Sigmoid colon (tissue), 7 donors: Measurements from ENCODE around the gene EMILIN1. TPM values are rescaled to one million over a fixed set of nuclear protein-coding genes. Genes with fewer than 3 reads are reported as not detected.
"Not testable (repeated sequence)": the region's sequence is repeated elsewhere in the genome, so short reads cannot be mapped to it uniquely, and the experiment has no call there.

ENCODE experiments used
- DNase-seq: peaks from one replicate; pipeline ENCODE4 v3.0.0-alpha.2; 2019
- H3K27ac ChIP-seq, 4 donors: fragments of 200-600 bp; sonication (generic); one replicate each; pipeline ENCODE4 v1.5.1; 2016 to 2019; ENCODE audit warnings: mild to moderate bottlenecking in 1 of 4
- H3K27me3 ChIP-seq, 3 donors: fragments of 200-600 bp; sonication (generic); one replicate each; pipeline ENCODE4 v1.5.1; 2019; ENCODE audit warnings: mild to moderate bottlenecking in 1 of 3
- H3K36me3 ChIP-seq, 4 donors: fragments of 200-600 bp; sonication (generic); one replicate each; pipeline ENCODE4 v1.5.1; 2016 to 2019
- H3K4me1 ChIP-seq, 4 donors: fragments of 200-600 bp; sonication (generic); one replicate each; pipeline ENCODE4 v1.5.1; 2017 to 2019
- H3K4me3 ChIP-seq, 4 donors: fragments of 200-600 bp; sonication (generic); one replicate each; pipeline ENCODE4 v1.5.1; 2017 to 2019; ENCODE audit warnings: mild to moderate bottlenecking in 2 of 4, moderate library complexity in 1 of 4
- H3K9me3 ChIP-seq, 4 donors: fragments of 200-600 bp in 3 of 4; sonication (generic) in 3 of 4; one replicate each; pipeline versions ENCODE4 v1.5.1 to v1.6.1; 2013 to 2019
- EP300 ChIP-seq, 4 donors: sonication (generic); formaldehyde crosslinking; IDR thresholded peaks; one replicate each; pipeline ENCODE4 v1.6.1; 2017; ENCODE audit warnings: antibody characterized with exemption in 4 of 4
- POLR2A ChIP-seq, 2 donors: fragments of 450-650 bp; IDR thresholded peaks; one replicate each; pipeline ENCODE4 v1.6.1; 2016; ENCODE audit warnings: antibody characterized with exemption in 2 of 2, mild to moderate bottlenecking in 2 of 2, moderate library complexity in 2 of 2
- POLR2AphosphoS5 ChIP-seq, 4 donors: sonication (generic); formaldehyde crosslinking; IDR thresholded peaks; one replicate each; pipeline ENCODE4 v1.6.1; 2017; ENCODE audit warnings: antibody characterized with exemption in 4 of 4
- WGBS, 2 donors: extraction: QIAGEN DNeasy Blood & Tissue Kit; methylation state at CpG; one replicate each; pipeline ENCODE4 v1.1.7; 2013; 5-methylcytosine and 5-hydroxymethylcytosine counted together
- intact Hi-C: fragments of 100-400 bp; cut with DNase I; formaldehyde crosslinking; loops from one replicate; pipeline ENCODE4 v1.15.1; 2023
- polyA plus RNA-seq, 3 donors: library from polyadenylated mRNA; stranded (reverse); fragments of 200-250 nt; gene quantifications; one replicate each; pipeline ENCODE4 v1.2.3, GENCODE V29; 2013
- total RNA-seq, 4 donors: library from RNA; depleted of rRNA; stranded (reverse); fragments of >200 nt; gene quantifications; one replicate each; pipeline ENCODE4 v1.1.0, GENCODE V29; 2016
- TF ChIP-seq, protein P1 (sequence below), 4 experiments: fragments of 450-650 bp in 3 of 4; fragments of 200-600 bp in 1 of 4; IDR thresholded peaks; one replicate each; pipeline ENCODE4 v1.5.1; 2016 to 2019; ENCODE audit warnings: antibody characterized with exemption in 4 of 4, mild to moderate bottlenecking in 3 of 4, moderate library complexity in 2 of 4
- donor health status: healthy with polysubstance abuse.
- donor health status: Bipolar disorder and iron deficiency.
- donor health status: healthy.

The EMILIN1 gene
- total and polyA plus RNA-seq, 7 donors, result 4.8 to 350 (median 156) TPM

DNA sequence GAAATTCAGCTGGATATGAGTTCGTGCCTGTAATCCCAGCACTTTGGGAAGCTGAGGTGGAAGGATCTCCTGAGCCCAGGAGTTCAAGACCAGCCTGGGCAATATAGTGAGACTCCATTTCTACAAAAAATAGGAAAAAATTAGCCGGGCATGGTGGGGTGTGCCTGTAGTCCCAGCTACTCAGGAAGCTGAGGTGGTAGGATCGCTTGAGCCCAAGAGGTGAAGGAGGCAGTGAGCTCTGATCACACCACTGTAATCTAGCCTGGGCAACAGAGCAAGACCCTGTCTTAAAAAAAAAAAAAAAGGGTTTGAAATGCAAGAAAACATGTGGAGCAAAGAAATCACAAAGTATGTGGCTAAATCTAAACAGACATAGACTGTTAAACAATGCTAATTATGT, 30.7 kb downstream of the EMILIN1 start:
- Histone ChIP-seq H3K4me1 (no peaks in the 10 kb centered on the region), H3K9me3 (no peaks in the 10 kb centered on the region), H3K36me3 (no peaks in the 10 kb centered on the region), H3K27me3 (peaks cover 0 to 23% (median 0%) of the 10 kb centered on the region in 3 donors), H3K27ac (no peak overlapping the region), H3K4me3 (no peak overlapping the region)
- no peak for TF ChIP-seq POLR2A (IDR thresholded peaks at IDR 0.05)
- TF ChIP-seq EP300 (IDR thresholded peaks at IDR 0.05), result no peak
- TF ChIP-seq, protein P1, sequence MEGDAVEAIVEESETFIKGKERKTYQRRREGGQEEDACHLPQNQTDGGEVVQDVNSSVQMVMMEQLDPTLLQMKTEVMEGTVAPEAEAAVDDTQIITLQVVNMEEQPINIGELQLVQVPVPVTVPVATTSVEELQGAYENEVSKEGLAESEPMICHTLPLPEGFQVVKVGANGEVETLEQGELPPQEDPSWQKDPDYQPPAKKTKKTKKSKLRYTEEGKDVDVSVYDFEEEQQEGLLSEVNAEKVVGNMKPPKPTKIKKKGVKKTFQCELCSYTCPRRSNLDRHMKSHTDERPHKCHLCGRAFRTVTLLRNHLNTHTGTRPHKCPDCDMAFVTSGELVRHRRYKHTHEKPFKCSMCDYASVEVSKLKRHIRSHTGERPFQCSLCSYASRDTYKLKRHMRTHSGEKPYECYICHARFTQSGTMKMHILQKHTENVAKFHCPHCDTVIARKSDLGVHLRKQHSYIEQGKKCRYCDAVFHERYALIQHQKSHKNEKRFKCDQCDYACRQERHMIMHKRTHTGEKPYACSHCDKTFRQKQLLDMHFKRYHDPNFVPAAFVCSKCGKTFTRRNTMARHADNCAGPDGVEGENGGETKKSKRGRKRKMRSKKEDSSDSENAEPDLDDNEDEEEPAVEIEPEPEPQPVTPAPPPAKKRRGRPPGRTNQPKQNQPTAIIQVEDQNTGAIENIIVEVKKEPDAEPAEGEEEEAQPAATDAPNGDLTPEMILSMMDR (IDR thresholded peaks at IDR 0.05), result no peak
- no peak for TF ChIP-seq POLR2AphosphoS5 (IDR thresholded peaks at IDR 0.05)
- DNase-seq, result no peak
- WGBS, 2 donors, result 92 to 96% methylated on average over 3 of the region's 3 CpGs
- intact Hi-C loops, result no loop called here

DNA sequence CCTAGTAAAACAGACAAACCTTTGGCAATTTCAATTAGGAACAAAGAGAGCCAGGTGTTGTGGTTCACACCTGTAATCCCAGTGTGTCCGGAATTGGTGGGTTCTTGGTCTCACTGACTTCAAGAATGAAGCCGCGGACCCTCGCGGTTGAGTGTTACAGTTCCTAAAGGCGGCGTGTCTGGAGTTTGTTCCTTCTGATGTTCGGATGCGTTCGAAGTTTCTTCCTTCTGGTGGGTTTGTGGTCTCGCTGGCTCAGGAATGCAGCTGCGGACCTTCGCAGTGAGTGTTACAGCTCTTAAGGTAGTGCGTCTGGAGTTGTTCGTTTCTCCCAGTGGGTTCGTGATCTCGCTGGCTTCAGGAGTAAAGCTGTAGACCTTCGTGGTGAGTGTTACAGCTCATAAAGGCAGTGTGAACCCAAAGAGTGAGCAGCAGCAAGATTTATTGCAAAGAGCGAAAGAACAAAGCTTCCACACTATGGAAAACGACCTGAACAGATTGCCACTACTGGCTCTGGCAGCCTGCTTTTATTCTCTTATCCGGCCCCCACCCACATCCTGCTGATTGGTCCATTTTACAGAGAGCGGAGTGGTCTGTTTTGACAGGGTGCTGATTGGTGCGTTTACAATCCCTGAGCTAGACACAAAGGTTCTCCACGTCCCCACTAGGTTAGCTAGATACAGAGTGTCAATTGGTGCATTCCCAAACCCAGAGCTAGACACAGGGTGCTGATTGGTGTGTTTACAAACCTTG, 32.4 kb downstream of the EMILIN1 start:
- H3K27me3 ChIP-seq, result peaks cover 0 to 13% (median 0%) of the 10 kb centered on the region in 3 donors
- H3K9me3 ChIP-seq, H3K36me3 ChIP-seq, H3K27ac ChIP-seq, H3K4me1 ChIP-seq, intact Hi-C loops, DNase-seq, H3K4me3 ChIP-seq: not testable (repeated sequence)
- WGBS, 2 donors, result 84 to 85% methylated on average over 24 of the region's 24 CpGs

DNA sequence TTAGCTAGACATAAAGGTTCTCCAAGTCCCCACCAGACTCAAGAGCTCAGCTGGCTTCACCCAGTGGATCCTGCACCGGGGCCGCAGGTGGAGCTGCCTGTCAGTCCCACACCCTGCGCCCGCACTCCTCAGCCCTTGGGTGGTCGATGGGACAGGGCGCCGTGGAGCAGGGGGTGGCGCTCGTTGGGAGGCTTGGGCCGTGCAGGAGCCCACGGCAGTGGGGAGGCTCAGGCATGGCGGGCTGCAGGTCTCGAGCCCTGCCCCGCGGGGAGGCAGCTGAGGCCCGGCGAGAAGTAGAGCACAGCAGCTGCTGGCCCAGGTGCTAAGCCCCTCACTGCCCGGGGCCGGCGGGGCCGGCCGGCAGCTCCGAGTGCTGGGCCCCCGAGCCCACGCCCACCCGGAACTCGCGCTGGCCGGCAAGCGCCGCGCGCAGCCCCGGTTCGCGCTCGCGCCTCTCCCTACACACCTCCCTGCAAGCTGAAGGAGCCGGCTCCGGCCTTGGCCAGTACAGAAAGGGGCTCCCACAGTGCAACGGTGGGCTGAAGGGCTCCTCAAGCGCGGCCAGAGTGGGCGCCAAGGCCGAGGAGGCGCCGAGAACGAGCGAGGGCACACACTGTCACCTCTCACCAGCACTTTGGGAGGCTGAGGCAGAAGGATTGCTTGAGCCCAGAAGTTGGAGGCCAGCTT, 33.1 kb downstream of the EMILIN1 start:
- WGBS, 2 donors, result 94 to 95% methylated on average over 49 of the region's 49 CpGs

DNA sequence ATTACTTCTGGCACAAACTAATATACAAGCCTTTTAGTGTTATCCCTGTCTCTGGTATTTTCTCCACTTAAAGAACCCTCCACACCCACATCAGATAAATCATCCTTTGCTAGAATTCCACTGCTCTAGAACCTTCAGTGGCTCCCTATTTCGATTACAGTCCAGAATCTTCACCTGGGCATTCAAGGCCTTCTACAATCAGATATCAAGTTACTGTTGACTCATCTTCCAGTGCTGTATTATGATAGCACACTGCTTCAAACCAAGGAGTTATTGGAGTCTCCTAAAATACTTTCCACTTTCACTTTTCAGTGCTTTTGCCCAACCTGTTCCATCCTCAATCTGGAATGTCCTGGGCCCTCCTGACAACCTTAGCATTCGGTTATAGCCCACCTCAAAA, 37.1 kb downstream of the EMILIN1 start:
- TF ChIP-seq, protein P1 (IDR thresholded peaks at IDR 0.05), result no peak
- no peak for TF ChIP-seq POLR2AphosphoS5 (IDR thresholded peaks at IDR 0.05)
- no peak for TF ChIP-seq POLR2A (IDR thresholded peaks at IDR 0.05)
- no peak for TF ChIP-seq EP300 (IDR thresholded peaks at IDR 0.05)
- Histone ChIP-seq H3K36me3 (no peaks in the 10 kb centered on the region), H3K27me3 (peaks cover 16 to 33% (median 23%) of the 10 kb centered on the region in 3 donors), H3K4me3 (no peak overlapping the region), H3K9me3 (no peaks in the 10 kb centered on the region), H3K4me1 (peaks cover 0 to 12% (median 10%) of the 10 kb centered on the region in 4 donors), H3K27ac (no peak overlapping the region)
- DNase-seq, result no peak
- intact Hi-C loops, result no loop called here
- whole genome bisulfite sequencing, 2 donors, result 58 to 71% methylated on average over 2 of the region's 2 CpGs

More for the DNA sequence above, 33.1 kb downstream of the EMILIN1 start:
- H3K27ac ChIP-seq, DNase-seq, H3K27me3 ChIP-seq, H3K4me1 ChIP-seq, H3K4me3 ChIP-seq, H3K9me3 ChIP-seq, H3K36me3 ChIP-seq, intact Hi-C loops: not testable (repeated sequence)

DNA sequence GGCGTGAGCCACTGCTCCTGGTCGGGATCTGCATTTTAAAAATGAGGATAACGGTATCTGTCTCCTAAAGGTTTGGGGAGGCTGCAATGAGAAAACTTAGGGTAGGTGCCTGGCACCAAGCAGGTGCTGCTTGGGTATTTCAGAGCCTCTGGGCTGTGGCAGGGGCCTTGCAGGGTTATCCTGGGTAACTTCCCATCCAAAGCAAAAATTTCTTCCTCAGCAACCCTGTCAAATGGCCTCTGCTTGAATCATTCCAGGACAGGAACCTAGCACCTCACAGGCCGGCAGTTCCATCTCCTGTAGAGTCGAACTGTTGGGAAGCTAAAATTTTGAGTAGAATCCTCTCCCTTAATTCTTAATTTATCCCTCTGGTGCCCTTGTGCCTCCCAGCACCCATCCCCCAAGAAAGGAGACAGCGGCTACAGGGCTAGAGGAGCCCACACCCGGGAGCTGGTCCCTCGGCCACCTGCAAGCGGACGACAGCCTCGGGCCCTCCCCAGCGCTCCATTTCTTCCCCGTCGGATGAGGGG, 39.6 kb downstream of the EMILIN1 start:
- H3K4me3 ChIP-seq, result peak overlapping the region in 2 of 4 donors; percentile 39 to 44
- WGBS, 2 donors, result 33 to 35% methylated on average over 14 of the region's 14 CpGs
- H3K9me3 ChIP-seq, result no peaks in the 10 kb centered on the region
- intact Hi-C loops, result no loop called here
- TF ChIP-seq POLR2A (IDR thresholded peaks at IDR 0.05) (no peak), POLR2AphosphoS5 (IDR thresholded peaks at IDR 0.05) (no peak), EP300 (IDR thresholded peaks at IDR 0.05) (no peak)
- TF ChIP-seq, protein P1 (IDR thresholded peaks at IDR 0.05), result no peak
- H3K36me3 ChIP-seq, result no peaks in the 10 kb centered on the region
- no peak for DNase-seq
- peaks cover 16 to 33% (median 23%) of the 10 kb centered on the region in 3 donors for H3K27me3 ChIP-seq
- peaks cover 0 to 12% (median 10%) of the 10 kb centered on the region in 4 donors for H3K4me1 ChIP-seq
- no peak overlapping the region for H3K27ac ChIP-seq
